Vagina (tissue), 2 donors: ENCODE measurements around the gene ACSS1.
"Not testable (repeated sequence)": the region's sequence is repeated elsewhere in the genome, so short reads cannot be mapped to it uniquely, and the experiment has no call there.

ENCODE experiments used
- CTCF ChIP-seq, 3 experiments: fragments of 450-650 bp in 2 of 3; fragments of 200-600 bp in 1 of 3; sonication (generic) in 1 of 3; IDR thresholded peaks; one replicate each; pipeline ENCODE4 v1.5.1; 2017 to 2019; ENCODE audit warnings: antibody characterized with exemption in 3 of 3, mild to moderate bottlenecking in 2 of 3, moderate library complexity in 2 of 3
- POLR2AphosphoS5 ChIP-seq, 2 donors: sonication (generic); formaldehyde crosslinking; IDR thresholded peaks; one replicate each; pipeline ENCODE4 v1.9.0; 2017; ENCODE audit warnings: antibody characterized with exemption in 2 of 2, mild to moderate bottlenecking in 2 of 2, low read depth in 1 of 2; ENCODE audit not compliant: insufficient read depth in 1 of 2

GRCh38 chr20:25001323-25001722 lies 56.6 kb downstream of the ACSS1 start:
- TF ChIP-seq POLR2AphosphoS5 (IDR thresholded peaks at IDR 0.05; ENCODE audit: insufficient read depth in 1 of 2, low read depth in 1 of 2); CTCF (IDR thresholded peaks at IDR 0.05): not testable (repeated sequence)
